ENCODE data around the gene FMNL3. TPM values are rescaled to one million over a fixed set of nuclear protein-coding genes. Genes with fewer than 3 reads are reported as not detected.

FMNL3 gene
- total RNA-seq, 1 donor from 2014 or later = 46.1 TPM

- peak overlapping the region; percentile 40 for H3K4me3 Mint-ChIP-seq
- H3K36me3 Mint-ChIP-seq (ENCODE audit: low read depth) = peaks cover 35% of the 10 kb centered on the region
- intact Hi-C loops (cut with micrococcal nuclease) = no loop called here
- H3K4me1 Mint-ChIP-seq (ENCODE audit: low read depth) = peaks cover 88% of the 10 kb centered on the region
- peak overlapping the region; percentile 67 for H3K27ac Mint-ChIP-seq
- no peaks in the 10 kb centered on the region for H3K27me3 Mint-ChIP-seq (ENCODE audit: insufficient read depth)
- DNase-seq (ENCODE audit: low spot score) = no peak
- H3K9me3 Mint-ChIP-seq = no peaks in the 10 kb centered on the region
Observed at GRCh38 chr12:49667325-49668090, 39.7 kb downstream of the FMNL3 start.

- DNase-seq (ENCODE audit: low spot score) = no peak
- H3K27me3 Mint-ChIP-seq (ENCODE audit: insufficient read depth) = no peaks in the 10 kb centered on the region
- H3K36me3 Mint-ChIP-seq (ENCODE audit: low read depth) = peaks cover 47% of the 10 kb centered on the region
- no peak overlapping the region for H3K27ac Mint-ChIP-seq
- intact Hi-C loops (cut with micrococcal nuclease) = no loop called here
- H3K4me1 Mint-ChIP-seq (ENCODE audit: low read depth) = peaks cover 88% of the 10 kb centered on the region
- H3K4me3 Mint-ChIP-seq = no peak overlapping the region
- no peaks in the 10 kb centered on the region for H3K9me3 Mint-ChIP-seq
Observed at GRCh38 chr12:49666176-49666575, 41.0 kb downstream of the FMNL3 start.

GRCh38 chr12:49665384-49665783 lies 41.8 kb downstream of the FMNL3 start:
- no peaks in the 10 kb centered on the region for H3K27me3 Mint-ChIP-seq (ENCODE audit: insufficient read depth)
- no peak for DNase-seq (ENCODE audit: low spot score)
- H3K9me3 Mint-ChIP-seq = no peaks in the 10 kb centered on the region
- peaks cover 88% of the 10 kb centered on the region for H3K4me1 Mint-ChIP-seq (ENCODE audit: low read depth)
- H3K36me3 Mint-ChIP-seq (ENCODE audit: low read depth) = peaks cover 47% of the 10 kb centered on the region
- H3K27ac Mint-ChIP-seq = peak overlapping the region; percentile 82
- peak overlapping the region; percentile 41 for H3K4me3 Mint-ChIP-seq
- intact Hi-C loops (cut with micrococcal nuclease) = no loop called here

- Mint-ChIP-seq H3K27ac (peak overlapping the region; percentile 82), H3K36me3 (ENCODE audit: low read depth) (peaks cover 46% of the 10 kb centered on the region), H3K4me3 (peak overlapping the region; percentile 41), H3K9me3 (no peaks in the 10 kb centered on the region), H3K4me1 (ENCODE audit: low read depth) (peaks cover 88% of the 10 kb centered on the region), H3K27me3 (ENCODE audit: insufficient read depth) (no peaks in the 10 kb centered on the region)
- intact Hi-C loops (cut with micrococcal nuclease) = loop anchor here (5.0 kb wide), 1 partner anchor 88 kb away; no protein-coding TSS in a partner anchor
- no peak for DNase-seq (ENCODE audit: low spot score)
Observed at GRCh38 chr12:49664591-49665239, 42.5 kb downstream of the FMNL3 start.

GRCh38 chr12:49664167-49664566 lies 43.0 kb downstream of the FMNL3 start:
- H3K9me3 Mint-ChIP-seq = no peaks in the 10 kb centered on the region
- H3K4me3 Mint-ChIP-seq = no peak overlapping the region
- peaks cover 47% of the 10 kb centered on the region for H3K36me3 Mint-ChIP-seq (ENCODE audit: low read depth)
- DNase-seq (ENCODE audit: low spot score) = no peak
- peaks cover 85% of the 10 kb centered on the region for H3K4me1 Mint-ChIP-seq (ENCODE audit: low read depth)
- H3K27ac Mint-ChIP-seq = peak overlapping the region; percentile 18
- no peaks in the 10 kb centered on the region for H3K27me3 Mint-ChIP-seq (ENCODE audit: insufficient read depth)
- intact Hi-C loops (cut with micrococcal nuclease) = loop anchor here (5.0 kb wide), 1 partner anchor 88 kb away; no protein-coding TSS in a partner anchor

GRCh38 chr12:49662998-49663843 lies 44.0 kb downstream of the FMNL3 start:
- peak; percentile 68 for DNase-seq (ENCODE audit: low spot score)
- Mint-ChIP-seq H3K27ac (peak overlapping the region; percentile 91), H3K4me1 (ENCODE audit: low read depth) (peaks cover 75% of the 10 kb centered on the region), H3K36me3 (ENCODE audit: low read depth) (peaks cover 49% of the 10 kb centered on the region), H3K4me3 (peak overlapping the region; percentile 72), H3K9me3 (no peaks in the 10 kb centered on the region), H3K27me3 (ENCODE audit: insufficient read depth) (no peaks in the 10 kb centered on the region)
- intact Hi-C loops (cut with micrococcal nuclease) = loop anchor here (1.0 to 5.0 kb wide), 5 partner anchors 8 to 89 kb away; partner anchors contain the start of gene PRPF40B

- no peaks in the 10 kb centered on the region for H3K9me3 Mint-ChIP-seq
- H3K27ac Mint-ChIP-seq = peak overlapping the region; percentile 61
- H3K4me1 Mint-ChIP-seq (ENCODE audit: low read depth) = peaks cover 64% of the 10 kb centered on the region
- no peak for DNase-seq (ENCODE audit: low spot score)
- peaks cover 51% of the 10 kb centered on the region for H3K36me3 Mint-ChIP-seq (ENCODE audit: low read depth)
- intact Hi-C loops (cut with micrococcal nuclease) = loop anchor here (1.0 to 5.0 kb wide), 4 partner anchors 13 to 91 kb away; partner anchors contain the start of gene PRPF40B
- peak overlapping the region; percentile 41 for H3K4me3 Mint-ChIP-seq
- H3K27me3 Mint-ChIP-seq (ENCODE audit: insufficient read depth) = no peaks in the 10 kb centered on the region
Observed at GRCh38 chr12:49661746-49662145, 45.5 kb downstream of the FMNL3 start.

GRCh38 chr12:49661191-49661590 lies 46.0 kb downstream of the FMNL3 start:
- no peak for DNase-seq (ENCODE audit: low spot score)
- Mint-ChIP-seq H3K9me3 (no peaks in the 10 kb centered on the region), H3K27me3 (ENCODE audit: insufficient read depth) (no peaks in the 10 kb centered on the region), H3K4me3 (peak overlapping the region; percentile 41), H3K4me1 (ENCODE audit: low read depth) (peaks cover 69% of the 10 kb centered on the region), H3K27ac (peak overlapping the region; percentile 61), H3K36me3 (ENCODE audit: low read depth) (peaks cover 55% of the 10 kb centered on the region)
- intact Hi-C loops (cut with micrococcal nuclease) = loop anchor here (1.0 to 5.0 kb wide), 3 partner anchors 14 to 91 kb away; no protein-coding TSS in a partner anchor

- H3K27ac Mint-ChIP-seq = no peak overlapping the region
- intact Hi-C loops (cut with micrococcal nuclease) = loop anchor here (2.0 to 5.0 kb wide), 2 partner anchors 15 to 93 kb away; no protein-coding TSS in a partner anchor
Observed at GRCh38 chr12:49659753-49660152, 47.5 kb downstream of the FMNL3 start.

GRCh38 chr12:49658276-49658675 lies 48.9 kb downstream of the FMNL3 start:
- Mint-ChIP-seq H3K4me1 (ENCODE audit: low read depth) (peaks cover 55% of the 10 kb centered on the region), H3K9me3 (no peaks in the 10 kb centered on the region), H3K4me3 (no peak overlapping the region), H3K36me3 (ENCODE audit: low read depth) (peaks cover 60% of the 10 kb centered on the region), H3K27ac (peak overlapping the region; percentile 24), H3K27me3 (ENCODE audit: insufficient read depth) (no peaks in the 10 kb centered on the region)
- DNase-seq (ENCODE audit: low spot score) = no peak
- intact Hi-C loops (cut with micrococcal nuclease) = no loop called here

More at GRCh38 chr12:49659753-49660152, 47.5 kb downstream of the FMNL3 start:
- peaks cover 51% of the 10 kb centered on the region for H3K36me3 Mint-ChIP-seq (ENCODE audit: low read depth)
- H3K4me3 Mint-ChIP-seq = no peak overlapping the region
- H3K27me3 Mint-ChIP-seq (ENCODE audit: insufficient read depth) = no peaks in the 10 kb centered on the region
- no peaks in the 10 kb centered on the region for H3K9me3 Mint-ChIP-seq
- no peak for DNase-seq (ENCODE audit: low spot score)
- H3K4me1 Mint-ChIP-seq (ENCODE audit: low read depth) = peaks cover 70% of the 10 kb centered on the region

GRCh38 chr12:49655595-49656236 lies 51.5 kb downstream of the FMNL3 start:
- H3K36me3 Mint-ChIP-seq (ENCODE audit: low read depth) = peaks cover 55% of the 10 kb centered on the region
- DNase-seq (ENCODE audit: low spot score) = no peak
- H3K4me3 Mint-ChIP-seq = no peak overlapping the region
- intact Hi-C loops (cut with micrococcal nuclease) = no loop called here
- no peaks in the 10 kb centered on the region for H3K9me3 Mint-ChIP-seq
- peak overlapping the region; percentile 61 for H3K27ac Mint-ChIP-seq
- H3K27me3 Mint-ChIP-seq (ENCODE audit: insufficient read depth) = no peaks in the 10 kb centered on the region
- peaks cover 35% of the 10 kb centered on the region for H3K4me1 Mint-ChIP-seq (ENCODE audit: low read depth)

GRCh38 chr12:49654715-49655114 lies 52.5 kb downstream of the FMNL3 start:
- Mint-ChIP-seq H3K4me1 (ENCODE audit: low read depth) (peaks cover 25% of the 10 kb centered on the region), H3K27ac (no peak overlapping the region), H3K9me3 (no peaks in the 10 kb centered on the region), H3K36me3 (ENCODE audit: low read depth) (peaks cover 59% of the 10 kb centered on the region), H3K4me3 (no peak overlapping the region), H3K27me3 (ENCODE audit: insufficient read depth) (no peaks in the 10 kb centered on the region)
- no peak for DNase-seq (ENCODE audit: low spot score)
- intact Hi-C loops (cut with micrococcal nuclease) = no loop called here
